Muscle layer of duodenum (tissue), 2 donors: Measurements from ENCODE around the gene USP9X.
"Not testable (repeated sequence)": the region's sequence is repeated elsewhere in the genome, so short reads cannot be mapped to it uniquely, and the experiment has no call there.

Experiments
- H3K27ac ChIP-seq: one replicate; pipeline ENCODE4 v1.7.0; 2013; ENCODE audit warnings: mild to moderate bottlenecking, low read length
- H3K27me3 ChIP-seq: one replicate; pipeline ENCODE4 v1.7.0; 2013; ENCODE audit warnings: low read depth, mild to moderate bottlenecking, control low read depth, low read length
- H3K36me3 ChIP-seq, 2 donors: one replicate each; pipeline ENCODE4 v1.7.0; 2013; ENCODE audit warnings: low read length in 2 of 2, control low read depth in 1 of 2, mild to moderate bottlenecking in 1 of 2; ENCODE audit not compliant: insufficient read depth in 2 of 2, control insufficient read depth in 1 of 2
- H3K4me1 ChIP-seq, 2 donors: one replicate each; pipeline ENCODE4 v1.7.0; 2013; ENCODE audit warnings: low read length in 2 of 2, mild to moderate bottlenecking in 2 of 2, control low read depth in 1 of 2, moderate library complexity in 1 of 2; ENCODE audit not compliant: insufficient read depth in 2 of 2, control insufficient read depth in 1 of 2
- H3K4me3 ChIP-seq, 2 donors: one replicate each; pipeline ENCODE4 v1.7.0; 2013; ENCODE audit warnings: low read length in 2 of 2, low read depth in 1 of 2, mild to moderate bottlenecking in 1 of 2
- H3K9me3 ChIP-seq, 2 donors: one replicate each; pipeline ENCODE4 v1.7.0; 2013; ENCODE audit warnings: low read length in 2 of 2, control low read depth in 1 of 2, mild to moderate bottlenecking in 1 of 2; ENCODE audit not compliant: control insufficient read depth in 1 of 2
- donor health status: healthy.

The USP9X gene

GRCh38 chrX:41133551-41133950 is 48.3 kb downstream of the USP9X start:
- H3K27me3 ChIP-seq, result no peaks in the 10 kb centered on the region
- H3K36me3 ChIP-seq, result peaks cover 6 to 13% of the 10 kb centered on the region in 2 donors
- no peak overlapping the region for H3K27ac ChIP-seq
- H3K4me3 ChIP-seq, result no peak overlapping the region
- H3K9me3 ChIP-seq, result no peaks in the 10 kb centered on the region
- no peaks in the 10 kb centered on the region for H3K4me1 ChIP-seq

GRCh38 chrX:41137589-41137988 is 52.3 kb downstream of the USP9X start:
- H3K27ac ChIP-seq, result no peak overlapping the region
- H3K4me3 ChIP-seq, result no peak overlapping the region
- no peaks in the 10 kb centered on the region for H3K27me3 ChIP-seq
- no peaks in the 10 kb centered on the region for H3K4me1 ChIP-seq
- H3K9me3 ChIP-seq, result no peaks in the 10 kb centered on the region
- H3K36me3 ChIP-seq, result peaks cover 6 to 7% of the 10 kb centered on the region in 2 donors

- Histone ChIP-seq H3K4me3 (no peak overlapping the region), H3K27me3 (no peaks in the 10 kb centered on the region), H3K27ac (no peak overlapping the region), H3K9me3 (no peaks in the 10 kb centered on the region), H3K36me3 (peaks cover 4 to 19% of the 10 kb centered on the region in 2 donors), H3K4me1 (no peaks in the 10 kb centered on the region)
Observed at GRCh38 chrX:41142130-41142910, 57.1 kb downstream of the USP9X start.

- H3K27me3 ChIP-seq, result no peaks in the 10 kb centered on the region
- no peaks in the 10 kb centered on the region for H3K4me1 ChIP-seq
- H3K36me3 ChIP-seq, result peaks cover 11 to 29% of the 10 kb centered on the region in 2 donors
- H3K27ac ChIP-seq, result no peak overlapping the region
- no peak overlapping the region for H3K4me3 ChIP-seq
- H3K9me3 ChIP-seq, result no peaks in the 10 kb centered on the region
Observed at GRCh38 chrX:41144873-41145272, 59.6 kb downstream of the USP9X start.

- Histone ChIP-seq H3K36me3 (peaks cover 11 to 29% of the 10 kb centered on the region in 2 donors), H3K27ac (no peak overlapping the region), H3K4me1 (no peaks in the 10 kb centered on the region), H3K27me3 (no peaks in the 10 kb centered on the region), H3K9me3 (no peaks in the 10 kb centered on the region), H3K4me3 (no peak overlapping the region)
Observed at GRCh38 chrX:41145920-41146608, 60.8 kb downstream of the USP9X start.

GRCh38 chrX:41148553-41148952 is 63.3 kb downstream of the USP9X start:
- peaks cover 11 to 32% of the 10 kb centered on the region in 2 donors for H3K36me3 ChIP-seq
- H3K9me3 ChIP-seq, result no peaks in the 10 kb centered on the region
- H3K27ac ChIP-seq, result no peak overlapping the region
- H3K4me3 ChIP-seq, result no peak overlapping the region
- H3K4me1 ChIP-seq, result no peaks in the 10 kb centered on the region
- H3K27me3 ChIP-seq, result no peaks in the 10 kb centered on the region

GRCh38 chrX:41150043-41150442 is 64.8 kb downstream of the USP9X start:
- H3K9me3 ChIP-seq, result no peaks in the 10 kb centered on the region
- no peak overlapping the region for H3K4me3 ChIP-seq
- H3K27ac ChIP-seq, result no peak overlapping the region
- H3K27me3 ChIP-seq, result no peaks in the 10 kb centered on the region
- no peaks in the 10 kb centered on the region for H3K4me1 ChIP-seq
- peaks cover 11 to 26% of the 10 kb centered on the region in 2 donors for H3K36me3 ChIP-seq

GRCh38 chrX:41151726-41152125 is 66.5 kb downstream of the USP9X start:
- not testable (repeated sequence) for H3K27ac ChIP-seq, H3K27me3 ChIP-seq, H3K4me1 ChIP-seq, H3K9me3 ChIP-seq, H3K4me3 ChIP-seq
- H3K36me3 ChIP-seq, result peaks cover 17 to 35% of the 10 kb centered on the region in 2 donors

GRCh38 chrX:41152221-41152620 is 67.0 kb downstream of the USP9X start:
- H3K36me3 ChIP-seq, result peaks cover 20 to 38% of the 10 kb centered on the region in 2 donors
- H3K27me3 ChIP-seq, result no peaks in the 10 kb centered on the region
- no peak overlapping the region for H3K27ac ChIP-seq
- H3K9me3 ChIP-seq, result no peaks in the 10 kb centered on the region
- H3K4me3 ChIP-seq, result no peak overlapping the region
- H3K4me1 ChIP-seq, result no peaks in the 10 kb centered on the region

GRCh38 chrX:41153448-41153847 is 68.2 kb downstream of the USP9X start:
- no peak overlapping the region for H3K4me3 ChIP-seq
- peaks cover 19 to 35% of the 10 kb centered on the region in 2 donors for H3K36me3 ChIP-seq
- no peak overlapping the region for H3K27ac ChIP-seq

GRCh38 chrX:41153957-41154356 is 68.7 kb downstream of the USP9X start:
- Histone ChIP-seq H3K27me3 (no peaks in the 10 kb centered on the region), H3K36me3 (peaks cover 15 to 30% of the 10 kb centered on the region in 2 donors), H3K27ac (no peak overlapping the region), H3K4me1 (no peaks in the 10 kb centered on the region), H3K4me3 (no peak overlapping the region), H3K9me3 (no peaks in the 10 kb centered on the region)

More at GRCh38 chrX:41153448-41153847, 68.2 kb downstream of the USP9X start:
- H3K4me1 ChIP-seq, result no peaks in the 10 kb centered on the region
- no peaks in the 10 kb centered on the region for H3K27me3 ChIP-seq
- H3K9me3 ChIP-seq, result no peaks in the 10 kb centered on the region
